H1 (cell line): ENCODE data around the gene CSDE1. TPM values are rescaled to one million over a fixed set of nuclear protein-coding genes. Genes with fewer than 3 reads are reported as not detected.
A peak's percentile ranks its signal among the peaks of the same experiment; 100 is the strongest.

Experiments used
- CTCF ChIA-PET: fragments of 300-600 bp; sonication (Branson Sonifier 250); formaldehyde crosslinking; loops from one replicate; lab custom pipeline; 2021; ENCODE audit not compliant: partially characterized antibody; lab: Charles Lee
- POLR2A ChIA-PET: fragments of 300-600 bp; sonication (Branson Sonifier 250); formaldehyde crosslinking; loops from one replicate; lab custom pipeline; 2021; ENCODE audit warnings: inconsistent platforms; ENCODE audit not compliant: partially characterized antibody; lab: Charles Lee
- DNase-seq, 2 experiments: peaks; one replicate each; pipeline versions ENCODE4 v3.0.0 to v3.0.0-alpha.2; 2010 to 2022; ENCODE audit warnings: low spot score in 2 of 2, low read depth in 1 of 2, mixed read lengths in 1 of 2
- FAIRE-seq: peaks from 2 replicates; lab custom pipeline; 2011; peaks lifted over from hg19 to GRCh38; lab: Jason Lieb, UNC
- H2AFZ ChIP-seq: 2 replicates; pipeline ENCODE4 v1.8.1; 2012; ENCODE audit warnings: low read length, inconsistent platforms
- H2AK5ac ChIP-seq: 2 replicates; pipeline ENCODE4 v1.6.1; 2013; ENCODE audit warnings: low read depth, low read length
- H2BK120ac ChIP-seq: replicated peaks from 2 replicates; pipeline ENCODE3; 2013; ENCODE audit warnings: low read depth, low read length, inconsistent platforms
- H2BK12ac ChIP-seq: 2 replicates; pipeline ENCODE4 v1.6.1; 2013; ENCODE audit warnings: low read depth, low read length
- H2BK15ac ChIP-seq: 2 replicates; pipeline ENCODE4 v1.6.1; 2013; ENCODE audit warnings: low read length
- H2BK20ac ChIP-seq: 2 replicates; pipeline ENCODE4 v1.6.1; 2013; ENCODE audit warnings: low read length
- H2BK5ac ChIP-seq: 2 replicates; pipeline ENCODE4 v1.6.1; 2013; ENCODE audit warnings: low read depth, low read length
- H3K14ac ChIP-seq: 2 replicates; pipeline ENCODE4 v1.6.1; 2013; ENCODE audit warnings: inconsistent platforms; ENCODE audit not compliant: insufficient read length
- H3K18ac ChIP-seq: 2 replicates; pipeline ENCODE4 v1.6.1; 2013; ENCODE audit warnings: low read length; ENCODE audit errors: extremely low read depth
- H3K23ac ChIP-seq: 2 replicates; pipeline ENCODE4 v1.6.1; 2013; ENCODE audit warnings: inconsistent platforms; ENCODE audit not compliant: insufficient read length
- H3K23me2 ChIP-seq: 2 replicates; pipeline ENCODE4 v1.6.1; 2013; ENCODE audit warnings: low read depth, low read length
- H3K27ac ChIP-seq: 2 replicates; pipeline ENCODE4 v1.6.1; 2011; ENCODE audit warnings: low read depth, low read length, inconsistent platforms
- H3K27me3 ChIP-seq, 4 experiments: replicated peaks in 1 of 4; 1 replicate in 1 of 4; 2 replicates in 3 of 4; pipeline versions ENCODE4 v1.6.1 to v1.8.1; 2011 to 2013; ENCODE audit warnings: low read length in 3 of 4, mild to moderate bottlenecking in 3 of 4, inconsistent platforms in 2 of 4, mixed read lengths in 2 of 4, moderate library complexity in 1 of 4; ENCODE audit not compliant: control insufficient read depth in 3 of 4, insufficient read depth in 3 of 4; ENCODE audit errors: extremely low read depth in 1 of 4
- H3K36me3 ChIP-seq, 4 experiments: 2 replicates each; pipeline versions ENCODE4 v1.6.1 to v1.8.1; 2011 to 2013; ENCODE audit warnings: mild to moderate bottlenecking in 4 of 4, low read length in 3 of 4, moderate library complexity in 2 of 4, control low read depth in 1 of 4, inconsistent platforms in 1 of 4; ENCODE audit not compliant: insufficient read depth in 4 of 4, control insufficient read depth in 2 of 4
- H3K4ac ChIP-seq: replicated peaks from 2 replicates; pipeline ENCODE3; 2013; ENCODE audit warnings: low read length, low read depth, mixed read lengths, inconsistent platforms; ENCODE audit not compliant: insufficient read length
- H3K4me1 ChIP-seq, 4 experiments: replicated peaks in 1 of 4; 1 replicate in 1 of 4; 2 replicates in 3 of 4; pipeline versions ENCODE4 v1.6.1 to v1.8.1; 2011 to 2013; ENCODE audit warnings: low read length in 3 of 4, inconsistent platforms in 2 of 4, mixed read lengths in 1 of 4; ENCODE audit not compliant: insufficient read depth in 4 of 4, control insufficient read depth in 3 of 4
- H3K4me2 ChIP-seq, 2 experiments: 2 replicates each; pipeline versions ENCODE4 v1.6.1 to v1.8.1; 2011 to 2013; ENCODE audit warnings: low read depth in 2 of 2, low read length in 2 of 2, control low read depth in 1 of 2, inconsistent platforms in 1 of 2, mild to moderate bottlenecking in 1 of 2; ENCODE audit not compliant: insufficient read depth in 1 of 2
- H3K4me3 ChIP-seq, 4 experiments: fragments of 200-600, 300-600 bp in 1 of 4; sonication (generic), shearing (Covaris generic), sonication (Bioruptor Twin) in 1 of 4; 2 replicates each; pipeline versions ENCODE4 v1.5.1 to v1.8.1; 2011 to 2016; ENCODE audit warnings: low read length in 4 of 4, low read depth in 3 of 4, control low read depth in 2 of 4, inconsistent platforms in 2 of 4, mild to moderate bottlenecking in 2 of 4, mixed read lengths in 1 of 4, moderate library complexity in 1 of 4; ENCODE audit not compliant: insufficient read depth in 2 of 4; ENCODE audit errors: extremely low read depth in 1 of 4
- H3K56ac ChIP-seq: replicated peaks from 2 replicates; pipeline ENCODE3; 2013; ENCODE audit warnings: low read depth, mild to moderate bottlenecking, mixed read lengths, low read length, inconsistent platforms; ENCODE audit not compliant: insufficient read length
- H3K79me1 ChIP-seq: 2 replicates; pipeline ENCODE4 v1.6.1; 2013; ENCODE audit warnings: low read depth, low read length, control low read depth
- H3K79me2 ChIP-seq, 2 experiments: 2 replicates each; pipeline versions ENCODE4 v1.6.1 to v1.8.1; 2012 to 2013; ENCODE audit warnings: low read length in 2 of 2, mild to moderate bottlenecking in 2 of 2, inconsistent platforms in 1 of 2; ENCODE audit not compliant: insufficient read depth in 2 of 2, control insufficient read depth in 1 of 2
- H3K9ac ChIP-seq, 4 experiments: replicated peaks in 1 of 4; 1 replicate in 1 of 4; 2 replicates in 3 of 4; pipeline versions ENCODE4 v1.6.1 to v1.8.1; 2011 to 2013; ENCODE audit warnings: low read depth in 3 of 4, low read length in 3 of 4, control low read depth in 2 of 4, mild to moderate bottlenecking in 2 of 4, moderate library complexity in 2 of 4, inconsistent platforms in 1 of 4; ENCODE audit errors: extremely low read depth in 1 of 4
- H3K9me3 ChIP-seq, 2 experiments: 2 replicates each; pipeline versions ENCODE4 v1.6.1 to v1.8.1; 2012 to 2013; ENCODE audit warnings: mild to moderate bottlenecking in 2 of 2, moderate library complexity in 2 of 2, control low read depth in 1 of 2, inconsistent platforms in 1 of 2, low read depth in 1 of 2, low read length in 1 of 2, mixed read lengths in 1 of 2; ENCODE audit not compliant: insufficient read depth in 2 of 2
- H4K20me1 ChIP-seq, 2 experiments: replicated peaks in 1 of 2; 2 replicates each; pipeline versions ENCODE3 to v1.8.1; 2011 to 2013; ENCODE audit warnings: inconsistent platforms in 2 of 2, low read length in 2 of 2, mild to moderate bottlenecking in 1 of 2; ENCODE audit not compliant: insufficient read depth in 2 of 2, control insufficient read depth in 1 of 2
- H4K5ac ChIP-seq: 2 replicates; pipeline ENCODE4 v1.6.1; 2013; ENCODE audit warnings: low read length, low read depth, mixed read lengths, inconsistent platforms; ENCODE audit not compliant: insufficient read length
- H4K8ac ChIP-seq: 2 replicates; pipeline ENCODE4 v1.8.0; 2013; ENCODE audit warnings: mild to moderate bottlenecking, moderate library complexity, low read length, inconsistent platforms; ENCODE audit not compliant: insufficient read depth; ENCODE audit errors: extremely low read depth
- H4K91ac ChIP-seq: replicated peaks from 2 replicates; pipeline ENCODE3; 2013; ENCODE audit warnings: low read length, mixed read lengths, inconsistent platforms; ENCODE audit not compliant: insufficient read length
- EGR1 ChIP-seq: IDR thresholded peaks from 2 replicates; pipeline ENCODE4 v1.6.1; 2011; ENCODE audit warnings: low read depth, low read length, borderline replicate concordance
- EZH2 ChIP-seq: fragments of 200-600 bp; sonication (generic); IDR thresholded peaks from 2 replicates; pipeline ENCODE4 v1.7.1; 2012; ENCODE audit warnings: low read depth, mild to moderate bottlenecking, moderate library complexity, low read length, inconsistent platforms; ENCODE audit not compliant: severe bottlenecking
- HDAC2 ChIP-seq, 2 experiments: fragments of 300-600 bp in 1 of 2; sonication (generic) in 1 of 2; IDR thresholded peaks; 2 replicates each; pipeline ENCODE4 v1.6.1; 2011 to 2012; ENCODE audit warnings: low read depth in 2 of 2, low read length in 2 of 2, mild to moderate bottlenecking in 2 of 2, moderate library complexity in 2 of 2, borderline replicate concordance in 1 of 2, inconsistent platforms in 1 of 2
- HDAC6 ChIP-seq: IDR thresholded peaks from one replicate; pipeline ENCODE4 v1.7.1; 2012; ENCODE audit warnings: low read depth, mild to moderate bottlenecking, inconsistent platforms, low read length, moderate library complexity
- KDM4A ChIP-seq: IDR thresholded peaks from one replicate; pipeline ENCODE4 v1.7.1; 2012; ENCODE audit warnings: low read depth, mild to moderate bottlenecking, moderate library complexity, low read length, inconsistent platforms; ENCODE audit not compliant: severe bottlenecking
- MAX ChIP-seq: IDR thresholded peaks from 2 replicates; pipeline ENCODE4 v1.6.1; 2012; ENCODE audit warnings: inconsistent platforms
- POLR2A ChIP-seq, 2 experiments: IDR thresholded peaks; 1 replicate in 1 of 2; 2 replicates in 1 of 2; pipeline ENCODE4 v1.6.1; 2011; ENCODE audit warnings: low read depth in 2 of 2, low read length in 2 of 2, mild to moderate bottlenecking in 2 of 2; ENCODE audit errors: control extremely low read depth in 1 of 2
- RAD21 ChIP-seq, 2 experiments: IDR thresholded peaks in 1 of 2; conservative IDR thresholded peaks in 1 of 2; 2 replicates each; pipeline ENCODE4 v1.6.1; 2011; ENCODE audit warnings: low read depth in 2 of 2, low read length in 2 of 2, improper control_type of control experiment in 1 of 2, inconsistent platforms in 1 of 2, mild to moderate bottlenecking in 1 of 2, moderate library complexity in 1 of 2
- USF2 ChIP-seq: IDR thresholded peaks from 2 replicates; pipeline ENCODE4 v1.6.1; 2011; ENCODE audit warnings: low read length, improper control_type of control experiment
- WGBS, 2 experiments: shearing (Covaris generic) in 1 of 2; methylation state at CpG; one replicate each; pipeline versions ENCODE4 v1.1.6 to v1.1.7; 2013 to 2015; ENCODE audit warnings: low lambda C conversion rate in 2 of 2, mixed read lengths in 2 of 2, inconsistent platforms in 1 of 2, low coverage in 1 of 2, missing lambda C conversion rate in 1 of 2; ENCODE audit not compliant: insufficient replicate concordance in 2 of 2, insufficient coverage in 1 of 2, insufficient read length in 1 of 2; ENCODE audit errors: extremely low coverage in 1 of 2, missing lambda C conversion rate in 1 of 2; 5-methylcytosine and 5-hydroxymethylcytosine counted together
- polyA plus RNA-seq, 7 experiments: library from polyadenylated mRNA; depleted of rRNA in 3 of 7; stranded (reverse) in 5 of 7; unstranded in 2 of 7; fragments of >200 nt in 5 of 7; fragments of 200-250 nt in 2 of 7; gene quantifications; 1 replicate in 5 of 7; 2 replicates in 1 of 7; 4 replicates in 1 of 7; pipeline versions ENCODE4 v1.2.1 to v1.2.3, GENCODE V29; 2011 to 2013; ENCODE audit warnings: missing spikeins in 2 of 7, mixed read lengths in 2 of 7
- total RNA-seq: library from RNA; stranded (reverse); fragmentation: NEBNext Ultra II Directional; extraction: Animal tissue kit (Norgen Biotek cat#: 25700); gene quantifications from 2 replicates; pipeline ENCODE4 v1.2.1, GENCODE V29; 2021

CSDE1 gene
- total and polyA plus RNA-seq, 2 of the 8 experiments (the other 6 are each of a cell fraction or from before 2014, with no cell fraction given): 149 to 635 TPM

- Histone ChIP-seq H2BK12ac (peak within 1 kb of the TSS; percentile 64), H3K14ac (no peak within 1 kb of the TSS), H2BK20ac (no peak within 1 kb of the TSS), H2AFZ (peak within 1 kb of the TSS; percentile 99), H3K79me1 (no peaks in the 10 kb centered on the region), H2BK5ac (peak within 1 kb of the TSS; percentile 26; the same call in 1 of the 2 replicates), H3K9me3 (no peaks in the 10 kb centered on the region), H3K36me3 (no peaks in the 10 kb centered on the region), H3K4me3 (peak within 1 kb of the TSS; percentile 79 to 82 (median 81)), H3K4me1 (peaks cover 0 to 4% (median 1%) of the 10 kb centered on the region in 4 experiments; a peak in 1 of 7 replicates), H3K27ac (no peak within 1 kb of the TSS), H3K4me2 (peak within 1 kb of the TSS; percentile 93 to 100), H3K27me3 (peaks cover 0 to 4% (median 2%) of the 10 kb centered on the region in 4 experiments; a peak in 2 of 7 replicates), H3K23ac (no peak within 1 kb of the TSS), H2BK15ac (peak within 1 kb of the TSS; percentile 36; the same call in 1 of the 2 replicates), H3K23me2 (peaks cover 10% of the 10 kb centered on the region), H3K9ac (peak within 1 kb of the TSS; percentile 38 to 72 (median 54); a peak in 6 of 7 replicates), H3K56ac (no peak within 1 kb of the TSS), H4K20me1 (no peaks in the 10 kb centered on the region), H3K18ac (peak within 1 kb of the TSS; percentile 26; the same call in 1 of the 2 replicates), H3K4ac (peak within 1 kb of the TSS; percentile 19), H4K91ac (no peak within 1 kb of the TSS), H4K8ac (peak within 1 kb of the TSS; percentile 42; the same call in 1 of the 2 replicates), H4K5ac (no peak within 1 kb of the TSS), H2AK5ac (no peak within 1 kb of the TSS), H3K79me2 (no peaks in the 10 kb centered on the region), H2BK120ac (no peak within 1 kb of the TSS)
- WGBS, 2 experiments: 0% methylated on average over 18 of the region's 50 CpGs; no CpG with 5 or more reads in 1 of the 2 experiments
- no peak for DNase-seq
- no peak for FAIRE-seq
- CTCF ChIA-PET: interaction anchor here (1.1 to 1.3 kb wide), 3 partner anchors 24 to 287 kb away, joined by 3 to 4 read pairs (median 3); no protein-coding TSS in a partner anchor
- POLR2A ChIA-PET: interaction anchor here (0.5 to 1.5 kb wide), 10 partner anchors 9 to 323 kb away, joined by 3 to 9 read pairs (median 4); partner anchors contain the start of genes CSDE1, NRAS and TRIM33
- peak; percentile 98 for TF ChIP-seq EGR1
- no peak for TF ChIP-seq EZH2
- peak; percentile 21 to 42 for TF ChIP-seq RAD21 (IDR thresholded peaks at IDR 0.05 in 1 of 2, conservative IDR thresholded peaks at IDR 0.05 in 1 of 2; ENCODE audit: low read depth in 2 of 2, low read length in 2 of 2)
- no peak for TF ChIP-seq HDAC6
- TF ChIP-seq MAX: peak; percentile 50; the same call in 1 of the 2 replicates
- 0 out of 3 replicates have a peak, but pooled peaks of 1 of the 2 experiments have one; percentile 51 for TF ChIP-seq POLR2A (IDR thresholded peaks at IDR 0.05; ENCODE audit: control extremely low read depth in 1 of 2, low read depth in 2 of 2, low read length in 2 of 2)
- peak; percentile 66 for TF ChIP-seq KDM4A
- TF ChIP-seq USF2: no peak
- 0 out of 4 replicates have a peak, but pooled peaks of 1 of the 2 experiments have one; percentile 18 for TF ChIP-seq HDAC2 (IDR thresholded peaks at IDR 0.05; ENCODE audit: borderline replicate concordance in 1 of 2, low read depth in 2 of 2, low read length in 2 of 2)
These were observed 88.2 kb downstream of the CSDE1 start, which contains the start of gene DENND2C for GRCh38 chr1:114669562-114670082. Gene DENND2C (minus strand): TSS chr1:114670049. CDS start chr1:114625984, 44,065 bp downstream.
